Activated T-helper 1 cell treated with Interleukin-2 at 50 U/mL for 16 hours (primary cell): ENCODE results near the gene A1BG.

Source experiments
- DNase-seq: peaks from one replicate; pipeline ENCODE4 v3.0.0-alpha.2; 2020; ENCODE audit warnings: low read depth

Gene A1BG

GRCh38 chr19:58296104-58296503 lies 57.2 kb downstream of the A1BG start:
- DNase-seq: no peak
